Stimulated activated CD8-positive, alpha-beta memory T cell treated with anti-CD3 and anti-CD28 coated beads, Interleukin-15, amount 100 ng/mL, for 1 hour (primary cell): ENCODE results near the gene METAP1D.
"Not testable (repeated sequence)": the region's sequence is repeated elsewhere in the genome, so short reads cannot be mapped to it uniquely, and the experiment has no call there.

Experiments
- DNase-seq: peaks from one replicate; pipeline ENCODE4 v3.0.0-alpha.2; 2020; ENCODE audit warnings: low read depth

Gene METAP1D

DNA sequence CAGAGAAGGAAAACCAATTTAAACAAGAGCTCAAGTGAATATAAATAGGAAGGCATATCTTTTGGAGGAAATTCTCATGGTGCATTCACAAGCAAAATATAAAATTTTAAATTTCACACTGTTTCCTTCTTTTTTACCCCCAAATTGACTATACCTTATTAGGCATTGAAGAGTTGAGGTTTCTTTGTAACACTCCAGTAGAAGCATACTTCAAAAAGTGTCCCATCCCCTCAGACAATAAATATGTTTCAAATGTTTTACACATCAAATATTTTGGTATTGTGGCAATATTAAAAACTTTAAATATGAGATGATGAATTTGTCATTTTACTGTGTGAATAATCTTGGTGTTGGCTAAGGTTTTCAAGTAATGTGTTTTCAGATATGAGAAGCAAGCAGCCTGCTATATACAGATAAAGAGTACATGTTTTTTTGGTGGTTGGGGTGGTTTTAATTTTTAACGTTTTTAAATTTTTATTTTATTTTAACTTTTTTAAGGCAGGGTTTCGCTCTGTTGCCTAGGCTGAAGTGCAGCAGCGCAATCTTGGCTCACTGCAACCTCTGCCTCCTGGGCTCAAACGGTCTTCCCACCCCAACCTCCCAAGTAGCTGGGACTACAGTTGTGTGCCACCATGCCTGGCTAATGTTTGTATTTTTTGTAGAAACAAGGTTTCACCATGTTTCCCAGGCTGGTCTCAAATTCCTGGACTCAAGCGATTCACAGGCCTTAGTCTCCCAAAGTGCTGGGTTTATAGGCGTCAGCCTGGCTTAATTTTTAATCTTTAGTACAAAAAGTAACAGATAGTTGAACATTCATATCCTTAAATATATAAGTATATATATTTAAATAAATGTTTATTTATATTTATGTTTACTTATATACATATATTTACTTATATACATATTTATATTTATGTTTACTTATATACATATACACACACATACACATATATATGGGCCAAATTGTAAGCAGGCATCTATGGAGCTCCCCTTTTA is 49.1 kb downstream of the METAP1D start:
- no peak for DNase-seq

- no peak for DNase-seq
Observed at GRCh38 chr2:172049567-172050120, 49.9 kb downstream of the METAP1D start.

- no peak for DNase-seq
Observed at GRCh38 chr2:172050479-172051125, 50.8 kb downstream of the METAP1D start.

- DNase-seq: no peak
Observed at GRCh38 chr2:172052000-172052983, 52.5 kb downstream of the METAP1D start.

DNA sequence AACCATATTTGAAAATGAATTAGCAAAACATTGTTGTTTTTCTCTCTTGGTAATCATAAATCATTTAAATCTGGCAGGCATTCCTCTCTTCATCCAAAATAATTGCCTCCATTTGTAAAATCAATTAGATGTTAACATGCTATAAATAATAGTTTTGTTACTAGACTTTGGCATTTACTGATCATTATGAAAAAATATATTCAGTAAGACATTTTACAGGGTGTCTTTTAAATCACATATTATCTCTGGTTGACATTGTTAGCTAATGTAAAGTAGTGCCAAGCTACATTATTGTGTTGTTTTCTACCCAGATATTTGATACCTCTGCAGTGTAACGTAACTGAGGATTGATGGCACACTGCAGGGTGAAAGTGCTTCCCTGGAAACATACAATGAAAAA is 53.7 kb downstream of the METAP1D start:
- DNase-seq: no peak

DNA sequence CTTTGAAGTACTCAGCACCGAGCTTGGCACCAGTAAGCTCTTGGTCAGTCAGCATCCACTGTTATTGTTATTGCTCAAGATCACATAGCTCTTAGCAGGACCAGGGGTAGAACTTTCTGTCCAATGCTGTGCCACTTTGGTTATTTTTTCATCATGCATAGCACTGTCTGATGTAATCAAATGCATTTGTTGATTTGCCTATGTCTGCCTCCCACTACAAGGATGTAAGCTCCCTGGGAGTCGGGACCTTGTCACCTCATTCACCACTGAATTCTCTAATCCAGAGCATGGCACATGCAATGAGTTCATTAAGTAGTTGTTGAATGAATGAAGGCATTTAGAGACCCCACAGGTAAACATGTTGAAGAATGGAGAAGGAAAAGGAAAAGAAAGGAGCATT is 56.5 kb downstream of the METAP1D start:
- no peak for DNase-seq

- DNase-seq: no peak
Observed at GRCh38 chr2:172058660-172059059, 58.9 kb downstream of the METAP1D start.

DNA sequence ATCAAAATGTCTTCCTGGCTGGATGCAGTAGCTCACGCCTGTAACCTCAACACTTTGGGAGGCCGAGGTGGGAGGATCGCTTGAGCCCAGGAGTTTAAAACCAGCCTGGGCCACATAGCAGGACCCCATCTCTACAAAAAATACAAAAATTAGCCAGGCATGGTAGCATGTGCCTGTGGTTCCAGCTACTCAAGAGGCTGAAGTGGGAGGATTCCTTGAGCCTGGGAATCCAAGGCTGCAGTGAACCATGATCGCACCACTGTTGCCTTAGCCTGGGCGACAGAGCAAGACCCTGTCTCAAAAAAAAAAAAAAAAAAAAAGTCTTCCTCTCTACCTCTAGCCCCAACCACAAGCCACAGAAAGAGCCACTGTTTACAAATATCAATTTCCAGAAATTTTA is 60.4 kb downstream of the METAP1D start:
- DNase-seq: not testable (repeated sequence)

DNA sequence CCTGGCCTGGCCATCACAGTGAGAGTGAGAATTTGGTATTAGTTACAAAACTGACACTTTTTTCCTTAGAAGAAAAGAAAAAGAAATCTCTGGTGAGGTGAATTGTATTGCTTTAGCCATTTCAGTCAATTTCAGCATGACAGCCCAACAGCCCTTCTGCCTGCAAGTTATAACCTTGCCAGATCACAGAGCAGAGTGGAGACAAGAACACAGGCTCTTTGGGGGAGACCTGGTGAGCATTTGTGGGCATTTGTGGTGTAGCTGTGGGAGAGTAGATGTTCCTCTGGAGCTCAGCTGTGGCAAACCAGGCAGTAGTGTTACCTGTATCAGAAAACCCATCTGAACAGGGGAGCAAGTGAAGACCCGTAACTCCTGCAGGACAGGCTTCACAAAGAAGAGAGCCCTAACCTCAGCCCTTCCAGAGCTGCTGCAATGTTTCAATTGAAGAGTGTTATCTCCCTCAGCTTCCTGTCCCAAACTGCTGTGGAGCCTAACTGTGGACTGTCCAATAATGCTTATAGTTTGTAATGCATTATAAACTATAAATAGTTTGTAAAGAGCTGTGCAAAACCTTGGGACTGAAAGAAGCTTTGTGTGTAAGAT is 62.8 kb downstream of the METAP1D start:
- DNase-seq: no peak

- no peak for DNase-seq
Observed at GRCh38 chr2:172063446-172063845, 63.7 kb downstream of the METAP1D start.

- DNase-seq: no peak
Observed at GRCh38 chr2:172065111-172065510, 65.4 kb downstream of the METAP1D start.

- no peak for DNase-seq
Observed at GRCh38 chr2:172066394-172066886, 66.7 kb downstream of the METAP1D start.

- not testable (repeated sequence) for DNase-seq
Observed at GRCh38 chr2:172067905-172068304, 68.2 kb downstream of the METAP1D start.

- DNase-seq: no peak
Observed at GRCh38 chr2:172070936-172071335, 71.2 kb downstream of the METAP1D start.

DNA sequence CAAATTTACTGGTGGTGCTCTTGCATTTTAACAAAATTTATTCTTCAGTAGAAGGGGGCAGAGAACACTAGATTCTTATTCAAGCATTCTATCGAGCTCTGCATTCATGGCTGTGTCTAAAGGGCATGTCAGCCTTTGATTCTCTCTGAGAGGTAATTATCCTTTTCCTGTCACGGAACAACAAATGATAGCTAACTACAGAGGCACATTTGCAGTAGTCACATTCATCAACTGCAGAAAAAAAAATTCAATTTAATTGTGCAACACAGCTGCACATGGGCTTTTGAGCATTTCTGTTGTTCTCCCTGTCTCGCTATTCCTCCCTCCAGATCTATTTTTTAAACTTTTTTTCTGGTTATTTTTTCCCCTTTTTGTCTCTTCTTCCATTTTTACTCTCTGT is 72.5 kb downstream of the METAP1D start:
- DNase-seq: no peak

- no peak for DNase-seq
Observed at GRCh38 chr2:172072706-172073105, 73.0 kb downstream of the METAP1D start.

GRCh38 chr2:172073518-172073917 is 73.8 kb downstream of the METAP1D start:
- no peak for DNase-seq

- no peak for DNase-seq
Observed at GRCh38 chr2:172074254-172074653, 74.5 kb downstream of the METAP1D start.

DNA sequence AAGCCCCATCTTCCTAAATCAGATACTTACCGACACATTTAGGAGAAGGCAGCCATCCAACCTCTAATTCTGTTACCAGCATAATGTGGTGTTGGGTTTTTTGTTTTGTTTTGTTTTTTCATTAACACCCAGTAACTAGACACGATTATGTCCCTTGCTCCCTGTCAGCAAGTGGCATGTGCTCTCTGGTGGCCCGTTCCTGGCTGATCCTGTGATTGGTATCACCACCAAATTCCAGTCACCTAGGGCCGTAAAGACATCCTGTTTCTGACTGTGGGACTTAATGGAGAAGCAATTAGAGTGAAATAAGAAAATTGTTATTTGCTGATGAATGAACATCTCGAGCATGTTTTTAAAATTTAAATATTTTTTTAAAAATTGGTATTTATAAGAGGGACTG is 79.7 kb downstream of the METAP1D start:
- no peak for DNase-seq

- DNase-seq: no peak
Observed at GRCh38 chr2:172079838-172080640, 80.3 kb downstream of the METAP1D start.
